Ishikawa (cell line): ENCODE measurements around the gene MMP15.

Source experiments
- CREB1 ChIP-seq: IDR thresholded peaks from 2 replicates; pipeline ENCODE4 v1.6.1; 2012; ENCODE audit warnings: low read depth
- EGR1 ChIP-seq: IDR thresholded peaks from 2 replicates; pipeline ENCODE4 v1.6.1; 2012
- EP300 ChIP-seq: IDR thresholded peaks from 2 replicates; pipeline ENCODE4 v1.6.1; 2012; ENCODE audit warnings: borderline replicate concordance
- FOXM1 ChIP-seq: IDR thresholded peaks from 2 replicates; pipeline ENCODE4 v1.6.1; 2012; ENCODE audit warnings: low read depth, borderline replicate concordance
- MAX ChIP-seq: IDR thresholded peaks from 2 replicates; pipeline ENCODE4 v1.6.1; 2012
- NFIC ChIP-seq: IDR thresholded peaks from 2 replicates; pipeline ENCODE4 v1.6.1; 2012
- RAD21 ChIP-seq: IDR thresholded peaks from 2 replicates; pipeline ENCODE4 v1.6.1; 2012; ENCODE audit warnings: low read depth
- TAF1 ChIP-seq: IDR thresholded peaks from 2 replicates; pipeline ENCODE4 v1.6.1; 2012; ENCODE audit warnings: low read depth, mild to moderate bottlenecking
- TEAD4 ChIP-seq: IDR thresholded peaks from 2 replicates; pipeline ENCODE4 v1.6.1; 2012
- ZBTB7A ChIP-seq: IDR thresholded peaks from 2 replicates; pipeline ENCODE4 v1.6.1; 2012; ENCODE audit warnings: low read depth
- TF ChIP-seq, protein P1 (sequence below): IDR thresholded peaks from 2 replicates; pipeline ENCODE4 v1.6.1; 2012; ENCODE audit warnings: low read depth, mild to moderate bottlenecking

The MMP15 gene

DNA sequence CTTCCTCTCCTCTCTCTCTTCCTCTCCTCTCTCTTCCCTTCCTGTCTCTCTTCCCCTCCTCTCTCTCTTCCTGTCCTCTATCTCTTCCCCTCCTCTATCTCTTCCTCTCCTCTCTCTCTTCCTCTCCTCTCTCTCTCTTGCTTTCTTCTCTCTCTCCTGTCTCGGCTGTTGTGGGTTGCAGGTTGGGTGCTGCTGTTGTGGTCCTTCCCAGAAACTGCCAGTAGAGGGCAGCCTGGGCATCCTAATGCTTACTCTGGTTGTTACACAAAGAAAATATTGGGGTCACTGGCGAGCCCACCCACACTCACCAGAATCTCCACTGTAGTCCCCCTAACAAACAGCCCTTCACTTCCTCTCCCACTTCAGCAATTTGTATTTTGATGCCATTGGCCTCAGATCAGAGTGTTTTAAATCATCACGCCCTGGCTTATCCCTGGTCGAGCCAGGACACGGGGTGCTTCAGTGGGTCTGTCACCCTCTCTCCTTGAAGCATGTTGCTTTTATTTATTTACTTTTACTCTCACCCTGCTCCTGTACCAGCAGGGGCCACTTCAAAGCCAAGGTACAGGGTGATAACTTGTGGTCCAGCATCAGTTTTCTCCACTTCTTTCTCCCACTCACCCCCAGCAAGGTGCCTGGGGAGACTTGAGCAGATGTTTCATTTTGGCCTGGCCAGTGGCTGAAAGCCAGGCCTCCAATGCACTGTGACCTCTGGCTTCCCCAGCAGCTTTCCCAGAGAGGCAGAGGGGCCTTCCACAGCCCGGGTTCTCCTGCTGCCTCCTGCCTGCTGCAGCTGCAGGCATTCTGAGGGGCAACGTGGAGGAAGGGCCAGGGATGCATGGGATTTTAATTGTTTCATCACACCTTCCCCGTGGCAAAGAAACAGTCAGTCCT, 4.7 kb upstream of the MMP15 start:
- TF ChIP-seq EGR1 (no peak), RAD21 (peak; percentile 89)

GRCh38 chr16:58021661-58022551, 3.6 kb upstream of the MMP15 start:
- TF ChIP-seq RAD21 (no peak), CREB1 (no peak), TEAD4 (no peak), FOXM1 (no peak), TAF1 (no peak)
- TF ChIP-seq, protein P1, sequence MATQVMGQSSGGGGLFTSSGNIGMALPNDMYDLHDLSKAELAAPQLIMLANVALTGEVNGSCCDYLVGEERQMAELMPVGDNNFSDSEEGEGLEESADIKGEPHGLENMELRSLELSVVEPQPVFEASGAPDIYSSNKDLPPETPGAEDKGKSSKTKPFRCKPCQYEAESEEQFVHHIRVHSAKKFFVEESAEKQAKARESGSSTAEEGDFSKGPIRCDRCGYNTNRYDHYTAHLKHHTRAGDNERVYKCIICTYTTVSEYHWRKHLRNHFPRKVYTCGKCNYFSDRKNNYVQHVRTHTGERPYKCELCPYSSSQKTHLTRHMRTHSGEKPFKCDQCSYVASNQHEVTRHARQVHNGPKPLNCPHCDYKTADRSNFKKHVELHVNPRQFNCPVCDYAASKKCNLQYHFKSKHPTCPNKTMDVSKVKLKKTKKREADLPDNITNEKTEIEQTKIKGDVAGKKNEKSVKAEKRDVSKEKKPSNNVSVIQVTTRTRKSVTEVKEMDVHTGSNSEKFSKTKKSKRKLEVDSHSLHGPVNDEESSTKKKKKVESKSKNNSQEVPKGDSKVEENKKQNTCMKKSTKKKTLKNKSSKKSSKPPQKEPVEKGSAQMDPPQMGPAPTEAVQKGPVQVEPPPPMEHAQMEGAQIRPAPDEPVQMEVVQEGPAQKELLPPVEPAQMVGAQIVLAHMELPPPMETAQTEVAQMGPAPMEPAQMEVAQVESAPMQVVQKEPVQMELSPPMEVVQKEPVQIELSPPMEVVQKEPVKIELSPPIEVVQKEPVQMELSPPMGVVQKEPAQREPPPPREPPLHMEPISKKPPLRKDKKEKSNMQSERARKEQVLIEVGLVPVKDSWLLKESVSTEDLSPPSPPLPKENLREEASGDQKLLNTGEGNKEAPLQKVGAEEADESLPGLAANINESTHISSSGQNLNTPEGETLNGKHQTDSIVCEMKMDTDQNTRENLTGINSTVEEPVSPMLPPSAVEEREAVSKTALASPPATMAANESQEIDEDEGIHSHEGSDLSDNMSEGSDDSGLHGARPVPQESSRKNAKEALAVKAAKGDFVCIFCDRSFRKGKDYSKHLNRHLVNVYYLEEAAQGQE = no peak

DNA sequence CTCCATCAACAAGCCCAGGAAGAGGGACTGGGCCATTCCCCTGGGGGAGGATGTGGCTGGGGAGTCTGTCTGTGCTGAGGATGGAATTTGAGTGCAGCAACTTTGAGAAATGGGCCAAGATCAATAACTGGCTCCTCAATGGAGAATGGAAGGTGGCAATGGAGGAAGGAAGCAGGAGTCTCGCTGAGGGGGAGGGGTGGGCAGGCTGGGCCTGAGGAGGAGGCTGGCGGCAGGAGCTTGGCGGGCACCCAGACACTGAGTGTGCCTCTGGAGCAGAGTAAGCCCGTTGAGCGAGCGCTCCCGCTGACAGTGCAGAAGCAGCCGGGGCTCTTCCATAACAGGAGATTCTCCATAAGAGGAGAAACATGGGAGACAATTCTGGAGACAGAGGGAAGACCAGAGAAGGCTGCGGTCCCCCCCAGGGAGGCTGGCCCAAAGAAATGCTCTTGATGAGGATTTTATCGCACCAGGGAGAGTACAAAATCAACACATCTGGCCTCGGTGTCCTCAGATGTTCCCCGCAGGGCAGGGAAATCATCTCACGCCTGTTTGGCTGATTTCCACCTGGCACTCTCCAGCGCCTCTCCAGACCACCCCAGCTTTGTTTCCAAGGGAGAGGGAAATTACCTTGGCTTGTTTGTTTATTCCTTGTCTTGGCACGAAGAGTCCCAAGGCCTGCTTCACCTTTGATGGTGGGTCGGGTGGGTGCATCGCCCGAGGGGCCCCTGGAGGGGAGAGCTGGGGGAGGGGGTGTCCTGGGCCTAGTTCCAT, 2.8 kb upstream of the MMP15 start:
- TF ChIP-seq CREB1 (no peak), NFIC (peak; percentile 8; the same call in 1 of the 2 replicates)

DNA sequence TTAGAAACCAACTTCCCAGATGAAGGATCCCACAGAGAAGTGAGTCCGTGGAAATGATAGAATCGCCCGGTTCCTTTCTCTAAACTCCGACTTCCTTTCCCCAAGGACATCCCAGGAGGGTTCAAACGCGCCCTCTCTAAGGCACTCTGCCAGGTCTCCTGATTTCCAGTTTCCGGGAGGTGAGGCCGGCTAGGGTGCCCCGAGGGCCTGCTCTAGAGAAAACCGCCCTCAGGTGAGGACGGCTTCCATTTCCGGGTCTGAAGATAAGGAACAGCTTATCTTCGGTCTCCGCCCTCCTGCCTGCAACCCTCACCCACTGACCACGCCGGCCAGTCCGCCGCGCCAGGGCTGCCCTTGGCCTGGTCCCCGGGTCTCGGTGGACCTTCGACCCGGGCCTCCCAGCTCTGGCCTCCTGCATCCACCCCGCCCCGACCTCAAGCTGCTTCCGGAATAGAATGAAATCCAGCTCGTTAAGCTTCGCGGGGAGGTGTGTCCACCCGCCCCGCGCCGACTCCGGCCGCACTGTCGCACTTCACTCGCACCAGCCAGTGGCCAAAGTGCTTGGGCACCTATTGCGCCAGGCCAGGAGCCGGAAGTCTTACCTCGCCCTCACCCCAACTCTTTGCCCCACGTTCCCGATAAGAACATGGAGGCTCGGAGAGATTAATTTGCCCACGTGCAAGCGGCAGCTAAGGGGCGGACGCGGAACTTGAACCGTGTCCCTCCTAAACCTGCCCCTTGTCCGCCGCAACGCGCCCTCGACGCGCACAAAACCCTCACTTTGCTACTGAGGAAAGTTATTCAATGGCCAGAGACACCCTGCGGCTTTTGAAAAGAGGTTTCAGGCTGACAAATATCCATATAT, 836 bp upstream of the MMP15 start:
- no peak for TF ChIP-seq CREB1
- TF ChIP-seq ZBTB7A = no peak
- TF ChIP-seq EP300 = no peak

GRCh38 chr16:58026139-58026704, 668 bp downstream of the MMP15 start:
- peak; percentile 79; the same call in 1 of the 2 replicates for TF ChIP-seq MAX
- no peak for TF ChIP-seq CREB1
- TF ChIP-seq ZBTB7A = peak; percentile 83

DNA sequence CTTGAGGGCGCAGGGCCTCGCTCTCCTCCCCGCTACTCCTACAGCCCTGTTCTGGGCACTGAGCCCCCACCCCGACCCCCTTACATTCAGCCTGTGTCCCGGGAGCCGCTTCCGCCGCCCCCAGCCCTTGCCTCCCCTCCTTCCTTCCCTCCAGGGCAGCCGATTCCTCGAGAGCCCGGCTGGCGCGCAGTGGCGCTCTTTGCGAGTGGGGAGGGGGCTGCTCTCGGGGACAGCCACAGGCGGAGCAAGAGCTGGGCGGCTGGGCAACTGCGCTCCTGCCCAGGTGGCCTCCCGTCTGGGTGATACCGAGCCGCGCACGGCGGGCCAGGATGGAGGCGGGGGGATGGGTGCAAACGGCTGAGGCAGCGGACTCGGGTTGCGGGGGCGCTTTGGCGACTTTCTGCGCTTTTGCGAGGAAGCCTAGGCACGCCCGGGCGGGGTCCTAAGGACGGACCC, 1.2 kb downstream of the MMP15 start:
- TF ChIP-seq ZBTB7A = no peak; the same call in 1 of the 2 replicates
- no peak for TF ChIP-seq FOXM1
- TF ChIP-seq, protein P1 = no peak
- no peak for TF ChIP-seq CREB1
- TF ChIP-seq RAD21 = no peak
